Measurements from ENCODE around the gene PEMT. TPM values are rescaled to one million over a fixed set of nuclear protein-coding genes. Genes with fewer than 3 reads are reported as not detected.

Gene PEMT
- total and polyA plus RNA-seq, 2 of the 8 experiments (the other 6 are each of a cell fraction or from before 2014, with no cell fraction given) = 42.0 to 118 TPM

GRCh38 chr17:17481860-17482259, 109.6 kb downstream of the PEMT start (continued):
- TF ChIP-seq CHD7 (IDR thresholded peaks at IDR 0.05; ENCODE audit: insufficient replicate concordance, low read length) (no peak), HDAC6 (IDR thresholded peaks at IDR 0.05; ENCODE audit: low read depth, low read length) (no peak), CHD2 (IDR thresholded peaks at IDR 0.05; ENCODE audit: low read length) (no peak), TBP (IDR thresholded peaks at IDR 0.05; ENCODE audit: low read depth, low read length) (no peak), EGR1 (IDR thresholded peaks at IDR 0.05; ENCODE audit: borderline replicate concordance, low read depth, low read length) (no peak), CTCF (IDR thresholded peaks at IDR 0.05; ENCODE audit: control extremely low read depth in 1 of 3, insufficient read depth in 1 of 3, low read depth in 1 of 3, low read length in 3 of 3) (no peak), POLR2AphosphoS5 (IDR thresholded peaks at IDR 0.05; ENCODE audit: low read depth, low read length) (no peak), SP4 (IDR thresholded peaks at IDR 0.05; ENCODE audit: low read length) (no peak), CTBP2 (IDR thresholded peaks at IDR 0.05; ENCODE audit: borderline replicate concordance, insufficient read depth, insufficient read length, low read length) (no peak), YY1 (IDR thresholded peaks at IDR 0.05; ENCODE audit: low read depth, low read length) (no peak)

All from H1 (cell line).